CD14-positive monocyte (primary cell): ENCODE measurements around the gene CHURC1. TPM values are rescaled to one million over a fixed set of nuclear protein-coding genes. Genes with fewer than 3 reads are reported as not detected.
A peak's percentile ranks its signal among the peaks of the same experiment; 100 is the strongest.

ENCODE experiments used
- DNase-seq, 3 donors: peaks; one replicate each; pipeline ENCODE4 v3.0.0-alpha.2; 2011 to 2022
- H2AFZ ChIP-seq: 2 replicates; pipeline ENCODE4 v1.6.0; 2012; ENCODE audit warnings: mild to moderate bottlenecking, low read depth, low read length, inconsistent platforms; ENCODE audit not compliant: insufficient read depth, poor library complexity, severe bottlenecking
- H3K27ac ChIP-seq, 2 donors: 1 replicate in 1 of 2; 2 replicates in 1 of 2; pipeline ENCODE4 v1.5.1; 2012 to 2013; ENCODE audit warnings: low read length in 2 of 2, control low read depth in 1 of 2, inconsistent platforms in 1 of 2, low read depth in 1 of 2, mild to moderate bottlenecking in 1 of 2
- H3K27me3 ChIP-seq, 2 donors: one replicate each; pipeline versions ENCODE4 v1.6.0 to v1.6.1; 2011 to 2013; ENCODE audit warnings: low read length in 2 of 2; ENCODE audit not compliant: control insufficient read depth in 2 of 2, insufficient read depth in 2 of 2
- H3K36me3 ChIP-seq, 2 donors: replicated peaks in 1 of 2; 1 replicate in 1 of 2; 2 replicates in 1 of 2; pipeline versions ENCODE4 v1.5.1 to v1.6.1; 2012 to 2013; ENCODE audit warnings: low read length in 2 of 2, control low read depth in 1 of 2, inconsistent platforms in 1 of 2, mild to moderate bottlenecking in 1 of 2; ENCODE audit not compliant: insufficient read depth in 2 of 2, control insufficient read depth in 1 of 2
- H3K4me1 ChIP-seq, 2 donors: 1 replicate in 1 of 2; 2 replicates in 1 of 2; pipeline versions ENCODE4 v1.5.1 to v1.6.1; 2012 to 2013; ENCODE audit warnings: low read length in 2 of 2, control low read depth in 1 of 2, inconsistent platforms in 1 of 2, mild to moderate bottlenecking in 1 of 2, moderate library complexity in 1 of 2; ENCODE audit not compliant: insufficient read depth in 2 of 2, control insufficient read depth in 1 of 2
- H3K4me2 ChIP-seq: replicated peaks from 2 replicates; pipeline ENCODE3; 2012; ENCODE audit warnings: low read length, moderate library complexity, mild to moderate bottlenecking; ENCODE audit not compliant: poor library complexity, severe bottlenecking; ENCODE audit errors: extremely low read depth
- H3K4me3 ChIP-seq, 3 experiments: fragments of 200-600 bp in 1 of 3; sonication (generic) in 1 of 3; replicated peaks in 1 of 3; 1 replicate in 2 of 3; 2 replicates in 1 of 3; pipeline ENCODE4 v1.5.1; 2011 to 2013; ENCODE audit warnings: low read length in 3 of 3, mild to moderate bottlenecking in 3 of 3, control low read depth in 2 of 3, low read depth in 2 of 3, inconsistent platforms in 1 of 3, moderate library complexity in 1 of 3
- H3K79me2 ChIP-seq: 2 replicates; pipeline ENCODE4 v1.6.0; 2012; ENCODE audit warnings: mild to moderate bottlenecking, control low read depth, inconsistent platforms, low read length, moderate library complexity; ENCODE audit not compliant: insufficient read depth
- H3K9ac ChIP-seq: 2 replicates; pipeline ENCODE4 v1.6.0; 2017; ENCODE audit warnings: low read length, mild to moderate bottlenecking; ENCODE audit not compliant: insufficient read depth, poor library complexity, severe bottlenecking
- H3K9me3 ChIP-seq, 2 donors: replicated peaks in 1 of 2; 1 replicate in 1 of 2; 2 replicates in 1 of 2; pipeline versions ENCODE4 v1.5.1 to v1.6.1; 2012 to 2013; ENCODE audit warnings: low read length in 2 of 2, control low read depth in 1 of 2; ENCODE audit not compliant: control insufficient read depth in 1 of 2, insufficient read depth in 1 of 2
- H4K20me1 ChIP-seq: 2 replicates; pipeline ENCODE4 v1.6.0; 2012; ENCODE audit warnings: mild to moderate bottlenecking, low read length, control low read depth, moderate library complexity; ENCODE audit not compliant: insufficient read depth
- H3K27ac Mint-ChIP-seq, 7 donors: one replicate each; pipeline ENCODE4 v1.8.0; 2020; ENCODE audit warnings: mild to moderate bottlenecking in 7 of 7, mixed read lengths in 7 of 7, moderate library complexity in 6 of 7, inconsistent platforms in 2 of 7
- H3K27me3 Mint-ChIP-seq, 3 donors: one replicate each; pipeline ENCODE4 v1.8.0; 2021 to 2022; ENCODE audit warnings: low read depth in 3 of 3, mild to moderate bottlenecking in 3 of 3, mixed read lengths in 3 of 3, moderate library complexity in 3 of 3, inconsistent platforms in 1 of 3
- H3K36me3 Mint-ChIP-seq, 2 donors: one replicate each; pipeline ENCODE4 v1.8.0; 2020; ENCODE audit warnings: mixed read lengths in 2 of 2, inconsistent platforms in 1 of 2, mild to moderate bottlenecking in 1 of 2
- H3K4me1 Mint-ChIP-seq: one replicate; pipeline ENCODE4 v1.8.0; 2020; ENCODE audit warnings: mild to moderate bottlenecking, mixed read lengths
- H3K4me3 Mint-ChIP-seq, 2 donors: one replicate each; pipeline ENCODE4 v1.8.0; 2020; ENCODE audit warnings: mild to moderate bottlenecking in 2 of 2, mixed read lengths in 2 of 2, moderate library complexity in 1 of 2
- H3K9me3 Mint-ChIP-seq, 7 donors: one replicate each; pipeline ENCODE4 v1.8.0; 2020 to 2022; ENCODE audit warnings: mixed read lengths in 7 of 7, mild to moderate bottlenecking in 6 of 7, moderate library complexity in 6 of 7, inconsistent platforms in 2 of 7
- WGBS: methylation state at CpG from one replicate; pipeline ENCODE4 v1.1.5; 2013; ENCODE audit warnings: missing lambda C conversion rate; ENCODE audit not compliant: insufficient coverage; 5-methylcytosine and 5-hydroxymethylcytosine counted together
- intact Hi-C, 2 donors: fragments of 100-400 bp; cut with micrococcal nuclease; formaldehyde crosslinking; loops; one replicate each; pipeline versions ENCODE4 v1.15.0 to v1.15.1; 2023
- polyA plus RNA-seq, 3 donors: library from polyadenylated mRNA; depleted of rRNA in 1 of 3; unstranded in 2 of 3; stranded (reverse) in 1 of 3; fragments of 300-500 nt in 2 of 3; fragments of >200 nt in 1 of 3; fragmentation: Illumina TruSeq in 2 of 3; gene quantifications; 1 replicate in 2 of 3; 2 replicates in 1 of 3; pipeline ENCODE4 v1.2.3, GENCODE V29; 2012 to 2021
- TF ChIP-seq, protein P1 (sequence below): fragments of 200-600 bp; IDR thresholded peaks from one replicate; pipeline ENCODE4 v1.8.0; 2022; ENCODE audit warnings: antibody characterized with exemption, mild to moderate bottlenecking

CHURC1 gene
- polyA plus RNA-seq, 3 donors = 31.1 to 98.3 (median 81.2) TPM

- DNase-seq = no peak
- H3K27me3 Mint-ChIP-seq = no peaks in the 10 kb centered on the region
- peaks cover 63% of the 10 kb centered on the region for H4K20me1 ChIP-seq
- no peaks in the 10 kb centered on the region for H3K4me1 Mint-ChIP-seq
- no peaks in the 10 kb centered on the region for H3K27me3 ChIP-seq
- H3K27ac Mint-ChIP-seq = peak overlapping the region in 1 of 7 donors; percentile 26
- no peak overlapping the region for H3K9ac ChIP-seq
- no peaks in the 10 kb centered on the region for H3K9me3 ChIP-seq
- H3K4me3 Mint-ChIP-seq = no peak overlapping the region
- no peaks in the 10 kb centered on the region for H3K4me1 ChIP-seq
- peaks cover 7% of the 10 kb centered on the region for H3K79me2 ChIP-seq
- H3K36me3 ChIP-seq = peaks cover 81 to 99% of the 10 kb centered on the region in 2 donors
- H3K4me3 ChIP-seq = no peak overlapping the region
- peaks cover 81 to 85% of the 10 kb centered on the region in 2 donors for H3K36me3 Mint-ChIP-seq
- intact Hi-C loops = no loop called here
- no peak overlapping the region for H2AFZ ChIP-seq
- H3K9me3 Mint-ChIP-seq = no peaks in the 10 kb centered on the region
- TF ChIP-seq, protein P1, sequence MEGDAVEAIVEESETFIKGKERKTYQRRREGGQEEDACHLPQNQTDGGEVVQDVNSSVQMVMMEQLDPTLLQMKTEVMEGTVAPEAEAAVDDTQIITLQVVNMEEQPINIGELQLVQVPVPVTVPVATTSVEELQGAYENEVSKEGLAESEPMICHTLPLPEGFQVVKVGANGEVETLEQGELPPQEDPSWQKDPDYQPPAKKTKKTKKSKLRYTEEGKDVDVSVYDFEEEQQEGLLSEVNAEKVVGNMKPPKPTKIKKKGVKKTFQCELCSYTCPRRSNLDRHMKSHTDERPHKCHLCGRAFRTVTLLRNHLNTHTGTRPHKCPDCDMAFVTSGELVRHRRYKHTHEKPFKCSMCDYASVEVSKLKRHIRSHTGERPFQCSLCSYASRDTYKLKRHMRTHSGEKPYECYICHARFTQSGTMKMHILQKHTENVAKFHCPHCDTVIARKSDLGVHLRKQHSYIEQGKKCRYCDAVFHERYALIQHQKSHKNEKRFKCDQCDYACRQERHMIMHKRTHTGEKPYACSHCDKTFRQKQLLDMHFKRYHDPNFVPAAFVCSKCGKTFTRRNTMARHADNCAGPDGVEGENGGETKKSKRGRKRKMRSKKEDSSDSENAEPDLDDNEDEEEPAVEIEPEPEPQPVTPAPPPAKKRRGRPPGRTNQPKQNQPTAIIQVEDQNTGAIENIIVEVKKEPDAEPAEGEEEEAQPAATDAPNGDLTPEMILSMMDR = no peak
- H3K4me2 ChIP-seq = no peak overlapping the region
- no CpG with 5 or more reads among the region's 1 CpG for WGBS
- H3K27ac ChIP-seq = no peak overlapping the region
These were observed 20.2 kb downstream of the CHURC1 start for GRCh38 chr14:64934338-64934929.

DNA sequence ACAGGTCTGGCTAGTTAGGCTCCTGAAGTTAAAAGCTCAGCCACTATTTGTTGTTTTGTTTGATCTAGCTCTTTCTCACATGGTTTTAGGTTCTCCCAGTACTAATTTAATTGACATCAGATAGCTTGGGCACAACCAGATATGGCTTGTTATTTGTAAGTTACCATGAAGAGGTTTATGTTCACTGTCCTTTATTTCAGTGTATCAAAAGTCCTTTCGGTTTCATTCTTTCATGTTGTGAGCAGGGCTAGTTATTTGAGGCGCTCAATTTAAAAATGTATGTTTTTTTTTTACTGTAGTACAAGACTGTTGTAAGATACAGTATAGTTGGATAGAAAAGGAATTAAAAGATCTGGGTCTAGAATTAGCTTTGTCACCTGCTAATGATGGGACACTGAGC lies 21.3 kb downstream of the CHURC1 start:
- Histone ChIP-seq H3K36me3 (peaks cover 79 to 99% of the 10 kb centered on the region in 2 donors), H3K27ac (no peak overlapping the region), H3K79me2 (no peaks in the 10 kb centered on the region), H3K4me1 (no peaks in the 10 kb centered on the region), H2AFZ (no peak overlapping the region), H3K27me3 (no peaks in the 10 kb centered on the region), H3K9me3 (no peaks in the 10 kb centered on the region), H3K9ac (no peak overlapping the region), H3K4me2 (no peak overlapping the region), H4K20me1 (peaks cover 61% of the 10 kb centered on the region), H3K4me3 (no peak overlapping the region)
- TF ChIP-seq, protein P1 = no peak
- no peak overlapping the region for H3K4me3 Mint-ChIP-seq
- no peak for DNase-seq
- H3K27me3 Mint-ChIP-seq = peaks cover 0 to 1% (median 0%) of the 10 kb centered on the region in 3 donors
- no peaks in the 10 kb centered on the region for H3K9me3 Mint-ChIP-seq
- H3K36me3 Mint-ChIP-seq = peaks cover 83 to 92% of the 10 kb centered on the region in 2 donors
- peak overlapping the region in 1 of 7 donors; percentile 42 for H3K27ac Mint-ChIP-seq
- H3K4me1 Mint-ChIP-seq = peaks cover 2% of the 10 kb centered on the region
- intact Hi-C loops = no loop called here
- 100% methylated on average over 1 of the region's 2 CpGs for WGBS
